Endodermal cell (in vitro differentiated cells): ENCODE results near the gene WDFY2. TPM values are rescaled to one million over a fixed set of nuclear protein-coding genes. Genes with fewer than 3 reads are reported as not detected.

ENCODE experiments used
- DNase-seq: peaks from one replicate; pipeline ENCODE4 v3.0.0-alpha.2; 2017
- H3K27ac ChIP-seq: 2 replicates; pipeline ENCODE4 v1.5.1; 2013; ENCODE audit warnings: mild to moderate bottlenecking, low read depth, low read length, moderate library complexity
- H3K27me3 ChIP-seq: 2 replicates; pipeline ENCODE4 v1.6.1; 2013; ENCODE audit warnings: mild to moderate bottlenecking, low read length, moderate library complexity; ENCODE audit not compliant: insufficient read depth, control insufficient read depth, poor library complexity, severe bottlenecking
- H3K36me3 ChIP-seq: 2 replicates; pipeline ENCODE4 v1.7.0; 2013; ENCODE audit warnings: mild to moderate bottlenecking, low read length, moderate library complexity; ENCODE audit not compliant: control insufficient read depth, insufficient read depth
- H3K4me1 ChIP-seq: one replicate; pipeline ENCODE4 v1.7.0; 2013; ENCODE audit warnings: low read length; ENCODE audit not compliant: control insufficient read depth, insufficient read depth
- H3K4me3 ChIP-seq: 2 replicates; pipeline ENCODE4 v1.5.1; 2013; ENCODE audit warnings: mild to moderate bottlenecking, low read length, moderate library complexity
- H3K9ac ChIP-seq: 2 replicates; pipeline ENCODE4 v1.6.1; 2013; ENCODE audit warnings: mild to moderate bottlenecking, low read length, moderate library complexity; ENCODE audit not compliant: poor library complexity, severe bottlenecking; ENCODE audit errors: extremely low read depth
- H3K9me3 ChIP-seq: 2 replicates; pipeline ENCODE4 v1.6.1; 2013; ENCODE audit warnings: mild to moderate bottlenecking, low read length, moderate library complexity; ENCODE audit not compliant: control insufficient read depth
- H3K27ac Mint-ChIP-seq: 2 replicates; pipeline ENCODE4 v1.8.0; 2020; ENCODE audit warnings: mixed read lengths
- H3K27me3 Mint-ChIP-seq: 2 replicates; pipeline ENCODE4 v1.8.0; 2021; ENCODE audit warnings: mild to moderate bottlenecking, mixed read lengths; ENCODE audit not compliant: insufficient read depth
- H3K36me3 Mint-ChIP-seq: 2 replicates; pipeline ENCODE4 v1.8.0; 2020; ENCODE audit warnings: low read depth, mixed read lengths
- H3K4me1 Mint-ChIP-seq: 2 replicates; pipeline ENCODE4 v1.8.0; 2020; ENCODE audit warnings: mixed read lengths
- H3K4me3 Mint-ChIP-seq: 2 replicates; pipeline ENCODE4 v1.8.0; 2020; ENCODE audit warnings: mild to moderate bottlenecking, moderate library complexity, mixed read lengths
- H3K9me3 Mint-ChIP-seq: 2 replicates; pipeline ENCODE4 v1.8.0; 2020; ENCODE audit warnings: mild to moderate bottlenecking, mixed read lengths
- CTCF ChIP-seq: fragments of 200-600 bp; sonication (generic); conservative IDR thresholded peaks from 2 replicates; pipeline ENCODE4 v1.5.0; 2021; ENCODE audit warnings: antibody characterized with exemption, mild to moderate bottlenecking
- WGBS, 2 experiments: methylation state at CpG; one replicate each; pipeline versions ENCODE4 v1.1.5 to v1.1.7; 2013; ENCODE audit warnings: missing lambda C conversion rate in 2 of 2, mixed read lengths in 1 of 2; ENCODE audit not compliant: insufficient coverage in 1 of 2, insufficient read length in 1 of 2; 5-methylcytosine and 5-hydroxymethylcytosine counted together
- microRNA-seq: library from miRNA; unstranded; fragments of <30 nt; microRNA quantifications from one replicate; pipeline ENCODE4 v1.2.0, GENCODE V29; 2020; ENCODE audit warnings: borderline microRNAs expressed
- total RNA-seq, 2 donors: library from RNA; stranded (reverse); fragmentation: NEBNext Ultra II Directional in 1 of 2; extraction: Animal tissue kit (Norgen Biotek cat#: 25700) in 1 of 2; gene quantifications; 2 replicates in 1 of 2; 3 replicates in 1 of 2; pipeline ENCODE4 v1.2.1, GENCODE V29; 2021

WDFY2 gene
- total RNA-seq, 2 donors from 2014 or later: 20.6 to 28.0 TPM

- no peaks in the 10 kb centered on the region for H3K36me3 Mint-ChIP-seq
- Histone ChIP-seq H3K9ac (no peak overlapping the region), H3K4me1 (no peaks in the 10 kb centered on the region), H3K9me3 (no peaks in the 10 kb centered on the region), H3K27ac (no peak overlapping the region), H3K4me3 (no peak overlapping the region), H3K27me3 (no peaks in the 10 kb centered on the region), H3K36me3 (no peaks in the 10 kb centered on the region)
- H3K27ac Mint-ChIP-seq: no peak overlapping the region
- TF ChIP-seq CTCF: peak; percentile 86
- H3K9me3 Mint-ChIP-seq: no peaks in the 10 kb centered on the region
- 46 to 47% methylated on average over 11 to 13 of the region's 13 CpGs for WGBS, 2 experiments
- peaks cover 11% of the 10 kb centered on the region for H3K4me1 Mint-ChIP-seq
- DNase-seq: peak; percentile 93
- peaks cover 3% of the 10 kb centered on the region for H3K27me3 Mint-ChIP-seq
- H3K4me3 Mint-ChIP-seq: no peak overlapping the region
Measured at GRCh38 chr13:51814825-51815650, 230.8 kb downstream of the WDFY2 start.

- WGBS, 2 experiments: 91 to 96% methylated on average over 5 to 11 of the region's 11 CpGs
- H3K27ac Mint-ChIP-seq: no peak overlapping the region
- H3K36me3 Mint-ChIP-seq: no peaks in the 10 kb centered on the region
- peaks cover 3% of the 10 kb centered on the region for H3K27me3 Mint-ChIP-seq
- Histone ChIP-seq H3K4me1 (no peaks in the 10 kb centered on the region), H3K9me3 (no peaks in the 10 kb centered on the region), H3K9ac (no peak overlapping the region), H3K4me3 (no peak overlapping the region), H3K27ac (no peak overlapping the region), H3K36me3 (no peaks in the 10 kb centered on the region), H3K27me3 (no peaks in the 10 kb centered on the region)
- no peak for TF ChIP-seq CTCF
- no peaks in the 10 kb centered on the region for H3K9me3 Mint-ChIP-seq
- H3K4me3 Mint-ChIP-seq: no peak overlapping the region
- peaks cover 18% of the 10 kb centered on the region for H3K4me1 Mint-ChIP-seq
- no peak for DNase-seq
Measured at GRCh38 chr13:51815848-51816247, 231.6 kb downstream of the WDFY2 start.

GRCh38 chr13:51816604-51817249, 232.5 kb downstream of the WDFY2 start:
- Mint-ChIP-seq H3K9me3 (no peaks in the 10 kb centered on the region), H3K4me1 (peaks cover 25% of the 10 kb centered on the region), H3K36me3 (no peaks in the 10 kb centered on the region), H3K27ac (no peak overlapping the region), H3K4me3 (no peak overlapping the region), H3K27me3 (peaks cover 3% of the 10 kb centered on the region)
- no peak overlapping the region for H3K9ac ChIP-seq
- H3K4me3 ChIP-seq: no peak overlapping the region
- TF ChIP-seq CTCF: no peak
- no peaks in the 10 kb centered on the region for H3K9me3 ChIP-seq
- H3K27ac ChIP-seq: no peak overlapping the region
- WGBS, 2 experiments: 87 to 92% methylated on average over 18 to 19 of the region's 19 CpGs
- no peak for DNase-seq
- H3K36me3 ChIP-seq: no peaks in the 10 kb centered on the region
- H3K4me1 ChIP-seq: no peaks in the 10 kb centered on the region
- no peaks in the 10 kb centered on the region for H3K27me3 ChIP-seq

Small RNA genes lying within 50 kb of the gene (microRNA-seq; reads per million reads assigned to microRNA genes)
- not detected for gene MIR4703

Other genes starting within 250 kb of the WDFY2 start
- gene SERPINE3, start 244.8 kb upstream of the WDFY2 start, total RNA-seq: under 1 TPM in 1 of 2 donors, not detected in 1; 0.89 TPM
- 10 to 100 TPM; 42.4 to 62.1 TPM for gene INTS6, start 131.4 kb upstream of the WDFY2 start, total RNA-seq
- 10 to 100 TPM; 13.8 to 19.8 TPM for gene DHRS12, start 219.7 kb downstream of the WDFY2 start, total RNA-seq